Muscle layer of duodenum (tissue), 2 donors: Measurements from ENCODE around the gene PKHD1.

Experiments used
- H3K27ac ChIP-seq: one replicate; pipeline ENCODE4 v1.7.0; 2013; ENCODE audit warnings: mild to moderate bottlenecking, low read length
- H3K27me3 ChIP-seq: one replicate; pipeline ENCODE4 v1.7.0; 2013; ENCODE audit warnings: low read depth, mild to moderate bottlenecking, control low read depth, low read length
- H3K36me3 ChIP-seq, 2 donors: one replicate each; pipeline ENCODE4 v1.7.0; 2013; ENCODE audit warnings: low read length in 2 of 2, control low read depth in 1 of 2, mild to moderate bottlenecking in 1 of 2; ENCODE audit not compliant: insufficient read depth in 2 of 2, control insufficient read depth in 1 of 2
- H3K4me1 ChIP-seq, 2 donors: one replicate each; pipeline ENCODE4 v1.7.0; 2013; ENCODE audit warnings: low read length in 2 of 2, mild to moderate bottlenecking in 2 of 2, control low read depth in 1 of 2, moderate library complexity in 1 of 2; ENCODE audit not compliant: insufficient read depth in 2 of 2, control insufficient read depth in 1 of 2
- H3K4me3 ChIP-seq, 2 donors: one replicate each; pipeline ENCODE4 v1.7.0; 2013; ENCODE audit warnings: low read length in 2 of 2, low read depth in 1 of 2, mild to moderate bottlenecking in 1 of 2
- H3K9me3 ChIP-seq, 2 donors: one replicate each; pipeline ENCODE4 v1.7.0; 2013; ENCODE audit warnings: low read length in 2 of 2, control low read depth in 1 of 2, mild to moderate bottlenecking in 1 of 2; ENCODE audit not compliant: control insufficient read depth in 1 of 2
- donor health status: healthy.

Gene PKHD1

DNA sequence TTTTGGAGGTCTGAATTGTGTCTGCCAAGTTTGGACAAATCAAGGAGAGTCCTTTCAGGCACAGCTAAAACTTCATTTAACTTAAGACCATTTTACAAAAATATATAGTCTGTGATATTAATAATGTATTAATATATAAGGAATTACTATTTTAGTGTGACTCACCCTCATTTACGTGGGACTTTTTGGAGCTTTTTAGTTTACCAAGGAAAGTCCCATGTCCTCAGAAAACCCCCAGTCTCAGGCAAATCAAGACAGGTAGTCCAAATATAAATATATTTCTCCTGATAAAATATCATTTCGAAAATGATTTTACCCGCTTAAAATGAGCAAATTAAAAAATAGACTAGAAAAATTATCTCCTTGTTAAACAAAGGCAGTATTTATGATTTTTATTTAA, 479.0 kb downstream of the PKHD1 start:
- H3K27ac ChIP-seq = no peak overlapping the region
- H3K4me1 ChIP-seq = no peaks in the 10 kb centered on the region
- H3K27me3 ChIP-seq = no peaks in the 10 kb centered on the region
- no peaks in the 10 kb centered on the region for H3K9me3 ChIP-seq
- no peaks in the 10 kb centered on the region for H3K36me3 ChIP-seq
- no peak overlapping the region for H3K4me3 ChIP-seq

DNA sequence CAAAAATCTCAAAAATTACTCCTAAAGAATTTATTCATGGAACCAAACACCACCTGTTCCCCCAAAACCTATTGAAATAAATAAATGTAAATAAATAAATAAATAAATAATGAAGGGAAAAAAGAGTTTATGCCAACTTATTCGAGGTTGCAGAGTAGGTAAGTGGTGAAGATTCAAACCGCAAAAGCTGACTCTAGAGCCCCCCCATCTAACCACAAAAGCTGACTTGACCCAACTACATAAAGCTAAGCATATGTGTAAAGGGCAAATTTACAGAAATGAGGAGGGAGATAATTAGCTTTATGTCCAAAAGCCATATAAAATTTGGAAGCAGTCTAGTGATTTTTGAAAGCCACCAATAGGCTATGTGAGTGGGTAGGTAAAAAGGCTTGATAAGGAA, 486.9 kb downstream of the PKHD1 start:
- peaks cover 0 to 4% of the 10 kb centered on the region in 2 donors for H3K9me3 ChIP-seq

DNA sequence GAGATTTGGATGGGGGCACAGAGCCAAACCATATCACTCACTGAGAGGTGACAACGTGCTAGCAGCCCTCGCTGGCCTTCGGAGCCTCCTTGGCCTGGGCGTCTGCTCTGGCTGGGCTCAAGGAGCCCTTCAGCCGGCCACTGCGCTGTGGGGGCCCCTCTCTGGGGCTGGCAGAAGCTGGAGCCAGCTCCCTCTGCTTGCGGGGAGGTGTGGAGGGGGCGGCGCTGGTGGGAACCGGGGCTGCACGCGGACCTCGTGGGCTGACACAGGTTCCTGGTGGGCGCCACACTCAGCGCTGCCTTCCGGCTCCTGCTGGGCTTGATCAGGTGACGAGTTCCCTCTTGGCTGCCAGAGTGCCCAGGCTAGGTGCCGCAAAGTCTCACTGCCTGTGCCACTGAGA, 489.2 kb downstream of the PKHD1 start:
- H3K27me3 ChIP-seq = no peaks in the 10 kb centered on the region
- H3K27ac ChIP-seq = no peak overlapping the region
- H3K4me3 ChIP-seq = no peak overlapping the region
- no peaks in the 10 kb centered on the region for H3K36me3 ChIP-seq
- H3K9me3 ChIP-seq = peaks cover 0 to 7% of the 10 kb centered on the region in 2 donors
- H3K4me1 ChIP-seq = no peaks in the 10 kb centered on the region

More for the DNA sequence above, 486.9 kb downstream of the PKHD1 start:
- no peak overlapping the region for H3K27ac ChIP-seq
- no peaks in the 10 kb centered on the region for H3K27me3 ChIP-seq
- H3K4me3 ChIP-seq = no peak overlapping the region
- H3K36me3 ChIP-seq = no peaks in the 10 kb centered on the region
- no peaks in the 10 kb centered on the region for H3K4me1 ChIP-seq

DNA sequence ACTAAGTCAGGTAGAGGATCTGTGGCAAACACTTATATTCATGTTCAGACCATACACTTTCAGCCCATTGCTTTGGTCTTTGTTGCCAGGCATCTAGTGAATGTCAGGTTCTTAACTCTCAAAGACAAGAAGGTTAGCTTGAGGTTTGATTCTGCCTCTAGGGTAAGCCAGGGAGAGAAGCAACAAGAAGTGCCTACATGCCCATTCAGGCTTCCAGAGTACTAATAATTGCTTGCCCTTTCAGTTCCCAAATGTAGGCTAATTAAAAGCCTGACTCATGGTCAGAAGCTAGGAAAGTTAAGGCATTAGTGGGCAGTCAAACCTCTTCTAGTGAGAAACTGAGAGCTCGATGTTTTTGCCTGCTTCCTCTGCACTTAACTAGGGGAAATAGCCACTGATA, 492.4 kb downstream of the PKHD1 start:
- Histone ChIP-seq H3K4me3 (no peak overlapping the region), H3K36me3 (no peaks in the 10 kb centered on the region), H3K27me3 (no peaks in the 10 kb centered on the region), H3K27ac (no peak overlapping the region), H3K4me1 (no peaks in the 10 kb centered on the region), H3K9me3 (peaks cover 0 to 7% of the 10 kb centered on the region in 2 donors)

DNA sequence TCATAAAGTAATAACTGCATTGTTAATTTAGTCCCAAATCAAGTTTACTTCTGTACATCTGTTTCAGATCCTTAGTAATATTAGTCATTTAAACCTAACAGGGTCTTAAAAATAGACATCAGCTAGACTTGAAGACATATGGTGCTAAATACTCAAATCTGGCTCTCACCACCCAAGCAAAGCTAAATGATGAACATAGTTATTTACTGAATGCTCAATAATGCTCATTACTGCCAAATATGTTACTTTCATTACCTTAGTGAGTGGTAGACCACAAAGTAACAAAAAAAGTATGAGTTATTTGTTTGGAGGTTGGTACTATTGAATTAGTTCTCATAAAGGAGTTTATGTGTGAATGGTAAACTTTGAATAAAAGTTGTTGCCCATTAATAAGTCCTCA, 502.1 kb downstream of the PKHD1 start:
- H3K4me1 ChIP-seq = no peaks in the 10 kb centered on the region
- no peak overlapping the region for H3K4me3 ChIP-seq
- no peak overlapping the region for H3K27ac ChIP-seq
- no peaks in the 10 kb centered on the region for H3K36me3 ChIP-seq
- no peaks in the 10 kb centered on the region for H3K27me3 ChIP-seq
- no peaks in the 10 kb centered on the region for H3K9me3 ChIP-seq

DNA sequence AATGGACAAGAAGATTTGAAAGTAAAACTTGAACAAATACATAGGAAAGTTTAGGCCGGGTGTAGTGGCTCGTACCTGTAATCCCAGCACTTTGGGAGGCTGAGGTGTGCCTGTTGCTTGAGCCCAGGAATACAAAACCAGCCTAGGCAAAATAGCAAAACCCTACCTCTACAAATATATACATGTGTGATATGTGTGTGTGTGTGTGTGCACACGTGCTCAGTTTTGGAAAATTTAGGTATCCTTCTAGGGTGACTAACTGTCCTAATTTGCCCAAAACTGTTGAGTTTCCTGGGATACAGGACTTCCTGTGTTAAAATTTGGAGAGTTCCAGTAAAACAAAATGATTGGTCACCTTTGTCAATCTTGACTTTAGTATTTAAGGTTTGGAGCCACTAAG, 503.2 kb downstream of the PKHD1 start:
- H3K9me3 ChIP-seq = no peaks in the 10 kb centered on the region
- no peaks in the 10 kb centered on the region for H3K27me3 ChIP-seq
- H3K4me3 ChIP-seq = no peak overlapping the region
- no peaks in the 10 kb centered on the region for H3K4me1 ChIP-seq
- H3K27ac ChIP-seq = no peak overlapping the region
- H3K36me3 ChIP-seq = no peaks in the 10 kb centered on the region

DNA sequence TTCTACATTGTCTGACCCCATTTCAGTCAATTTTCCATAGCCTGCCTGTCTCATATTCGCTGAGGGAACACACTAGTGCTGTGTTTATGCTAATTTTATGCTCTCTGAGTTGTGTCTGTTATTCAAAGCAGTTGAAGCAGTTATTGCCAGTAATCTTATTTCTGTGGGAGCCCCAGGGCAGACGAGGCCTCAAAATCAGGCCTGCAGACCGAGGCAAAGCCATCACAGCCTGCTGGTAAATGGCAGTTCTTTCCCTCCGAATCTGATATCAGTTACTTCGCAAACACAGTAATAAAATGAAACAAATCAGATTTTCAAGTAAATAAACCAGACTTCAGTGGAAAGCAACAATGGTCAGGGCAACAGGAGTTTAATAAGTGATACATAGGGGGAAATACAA, 508.4 kb downstream of the PKHD1 start:
- Histone ChIP-seq H3K9me3 (no peaks in the 10 kb centered on the region), H3K27me3 (no peaks in the 10 kb centered on the region), H3K27ac (no peak overlapping the region), H3K4me3 (no peak overlapping the region), H3K36me3 (no peaks in the 10 kb centered on the region), H3K4me1 (no peaks in the 10 kb centered on the region)

DNA sequence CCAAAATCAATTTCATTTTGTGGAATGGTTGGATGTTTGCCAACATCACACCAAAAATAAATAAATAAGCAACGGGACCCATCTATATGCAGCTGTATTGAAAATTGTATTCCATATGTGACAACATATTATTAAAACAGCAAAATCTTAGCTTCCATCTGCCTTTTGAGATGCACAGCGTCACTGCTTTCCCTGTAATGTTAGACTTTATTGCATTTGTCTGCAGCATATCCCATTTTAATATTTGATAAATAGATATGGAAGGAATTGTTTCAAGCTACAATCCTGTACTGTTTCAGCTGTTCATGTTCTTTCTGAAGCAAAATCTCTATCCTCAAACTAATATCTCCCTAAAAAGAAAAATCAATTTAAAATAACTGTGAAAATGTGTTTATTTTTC, 509.1 kb downstream of the PKHD1 start:
- Histone ChIP-seq H3K4me3 (no peak overlapping the region), H3K4me1 (no peaks in the 10 kb centered on the region), H3K27ac (no peak overlapping the region), H3K36me3 (no peaks in the 10 kb centered on the region), H3K9me3 (no peaks in the 10 kb centered on the region), H3K27me3 (no peaks in the 10 kb centered on the region)

DNA sequence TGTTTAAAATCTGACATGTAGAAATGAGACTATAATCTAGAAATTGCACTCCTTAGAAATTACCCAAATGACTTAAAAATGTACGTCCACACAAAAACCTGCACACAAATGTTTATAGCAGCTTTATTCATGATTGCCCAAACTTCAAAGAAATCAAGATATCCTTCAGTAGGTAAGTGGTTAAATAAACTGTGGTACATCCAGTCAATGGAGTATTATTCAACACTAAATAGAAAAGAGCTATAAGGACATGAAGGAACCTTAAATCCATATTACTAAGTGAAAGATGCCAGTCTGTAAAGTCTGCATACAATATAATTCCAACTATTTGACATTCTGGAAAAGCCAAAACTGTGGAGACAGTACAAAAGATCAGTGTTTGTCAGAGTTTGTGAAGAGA, 513.4 kb downstream of the PKHD1 start:
- Histone ChIP-seq H3K27ac (no peak overlapping the region), H3K4me3 (no peak overlapping the region), H3K4me1 (no peaks in the 10 kb centered on the region)

DNA sequence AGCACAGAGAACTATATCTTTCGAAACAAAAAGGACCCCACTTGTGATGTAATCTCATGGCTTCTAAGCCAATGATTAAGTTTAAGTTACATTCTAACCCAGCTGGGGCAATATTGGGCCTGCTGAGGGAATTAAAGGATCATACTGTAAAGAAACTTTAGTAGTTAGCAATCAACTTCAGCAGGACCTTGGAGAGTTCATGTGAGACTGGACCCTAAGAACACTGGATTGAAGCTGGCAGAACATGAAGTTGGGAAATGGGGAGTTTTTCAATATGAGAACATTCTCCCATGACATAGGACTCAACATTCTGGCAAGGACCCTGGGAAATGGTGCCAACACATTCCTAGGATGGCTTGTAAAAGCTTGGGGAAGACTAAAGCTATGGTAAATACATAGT, 516.2 kb downstream of the PKHD1 start:
- Histone ChIP-seq H3K9me3 (no peaks in the 10 kb centered on the region), H3K27me3 (no peaks in the 10 kb centered on the region), H3K36me3 (no peaks in the 10 kb centered on the region), H3K4me3 (no peak overlapping the region), H3K4me1 (no peaks in the 10 kb centered on the region), H3K27ac (no peak overlapping the region)

More for the DNA sequence above, 513.4 kb downstream of the PKHD1 start:
- H3K27me3 ChIP-seq = no peaks in the 10 kb centered on the region
- no peaks in the 10 kb centered on the region for H3K9me3 ChIP-seq
- H3K36me3 ChIP-seq = no peaks in the 10 kb centered on the region

DNA sequence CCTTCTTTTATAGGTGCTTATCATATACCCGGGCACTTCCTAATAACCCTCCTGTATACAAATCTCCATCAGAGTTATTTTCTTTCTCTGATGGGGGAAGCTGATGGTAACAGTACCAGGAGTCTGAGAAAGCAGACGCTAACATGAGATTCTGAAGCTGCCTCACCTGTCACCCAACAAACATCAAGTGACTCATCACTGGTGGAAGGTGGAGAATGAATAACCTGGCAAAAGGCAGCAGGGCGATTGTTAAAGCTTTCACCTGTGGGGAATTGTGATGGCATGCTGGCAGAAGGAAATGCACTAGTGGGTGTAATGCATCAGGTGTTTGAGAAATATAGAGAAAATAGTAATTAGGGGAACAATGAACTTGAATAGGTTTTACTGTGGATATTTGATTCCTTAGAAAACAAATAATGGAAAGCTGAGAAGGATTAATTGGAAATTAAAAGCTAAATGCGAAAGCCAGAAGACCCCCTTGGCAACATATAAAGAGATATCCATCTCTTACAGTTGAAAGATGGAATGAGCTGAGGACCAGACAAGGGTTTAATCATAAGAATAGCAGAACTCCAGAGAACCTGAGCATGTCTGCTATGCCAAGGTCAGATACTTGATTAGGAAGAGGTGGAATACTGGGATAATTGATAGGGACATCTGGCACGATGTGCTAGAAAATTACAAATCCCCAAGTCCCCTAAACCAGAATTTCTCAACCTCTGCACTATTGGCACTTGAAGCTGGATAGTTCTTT, 517.1 kb downstream of the PKHD1 start:
- Histone ChIP-seq H3K36me3 (no peaks in the 10 kb centered on the region), H3K27ac (no peak overlapping the region), H3K4me3 (no peak overlapping the region), H3K9me3 (no peaks in the 10 kb centered on the region), H3K27me3 (no peaks in the 10 kb centered on the region), H3K4me1 (no peaks in the 10 kb centered on the region)

DNA sequence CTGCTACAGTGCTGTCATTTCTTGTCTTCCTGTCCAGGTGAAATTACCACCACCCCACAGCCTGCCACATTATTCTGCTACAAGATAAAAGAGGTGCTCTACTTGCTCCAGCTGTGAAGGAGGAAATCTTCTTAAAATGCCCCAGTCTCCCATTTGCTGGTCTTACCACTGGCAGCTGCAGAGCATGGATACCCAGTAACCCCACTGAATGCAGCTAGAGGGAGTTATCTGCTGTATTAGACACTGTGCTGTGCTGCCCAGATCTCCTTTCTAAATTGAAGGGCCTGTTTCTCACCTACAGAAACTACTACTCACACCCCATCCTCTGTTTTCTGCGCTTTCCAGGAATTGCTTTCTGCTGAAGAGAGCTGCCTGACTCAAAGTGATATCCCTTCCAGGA, 517.8 kb downstream of the PKHD1 start:
- Histone ChIP-seq H3K27ac (no peak overlapping the region), H3K4me3 (no peak overlapping the region), H3K4me1 (no peaks in the 10 kb centered on the region), H3K36me3 (no peaks in the 10 kb centered on the region), H3K9me3 (no peaks in the 10 kb centered on the region), H3K27me3 (no peaks in the 10 kb centered on the region)
